Nephron (organoid): ENCODE results near the gene FANCI.

Source experiments
- H3K27ac Mint-ChIP-seq, 3 experiments: 2 replicates each; pipeline ENCODE4 v1.8.0; 2020; ENCODE audit warnings: mixed read lengths in 3 of 3, mild to moderate bottlenecking in 2 of 3, moderate library complexity in 1 of 3
- H3K27me3 Mint-ChIP-seq: 2 replicates; pipeline ENCODE4 v1.8.0; 2021; ENCODE audit warnings: low read depth, mild to moderate bottlenecking, moderate library complexity, mixed read lengths
- H3K36me3 Mint-ChIP-seq: 2 replicates; pipeline ENCODE4 v1.8.0; 2020; ENCODE audit warnings: low read depth, mixed read lengths
- H3K4me1 Mint-ChIP-seq: 2 replicates; pipeline ENCODE4 v1.8.0; 2020; ENCODE audit warnings: mixed read lengths
- H3K4me3 Mint-ChIP-seq, 3 experiments: 2 replicates each; pipeline ENCODE4 v1.8.0; 2020; ENCODE audit warnings: mild to moderate bottlenecking in 3 of 3, mixed read lengths in 3 of 3, moderate library complexity in 2 of 3
- H3K9me3 Mint-ChIP-seq: 2 replicates; pipeline ENCODE4 v1.8.0; 2020; ENCODE audit warnings: mixed read lengths
- TF ChIP-seq, protein P1 (sequence below), 3 experiments: fragments of 200-600 bp; sonication (generic); IDR thresholded peaks; one replicate each; pipeline ENCODE4 v1.5.0; 2021; ENCODE audit warnings: antibody characterized with exemption in 3 of 3; ENCODE audit not compliant: unreplicated experiment in 3 of 3

The FANCI gene

DNA sequence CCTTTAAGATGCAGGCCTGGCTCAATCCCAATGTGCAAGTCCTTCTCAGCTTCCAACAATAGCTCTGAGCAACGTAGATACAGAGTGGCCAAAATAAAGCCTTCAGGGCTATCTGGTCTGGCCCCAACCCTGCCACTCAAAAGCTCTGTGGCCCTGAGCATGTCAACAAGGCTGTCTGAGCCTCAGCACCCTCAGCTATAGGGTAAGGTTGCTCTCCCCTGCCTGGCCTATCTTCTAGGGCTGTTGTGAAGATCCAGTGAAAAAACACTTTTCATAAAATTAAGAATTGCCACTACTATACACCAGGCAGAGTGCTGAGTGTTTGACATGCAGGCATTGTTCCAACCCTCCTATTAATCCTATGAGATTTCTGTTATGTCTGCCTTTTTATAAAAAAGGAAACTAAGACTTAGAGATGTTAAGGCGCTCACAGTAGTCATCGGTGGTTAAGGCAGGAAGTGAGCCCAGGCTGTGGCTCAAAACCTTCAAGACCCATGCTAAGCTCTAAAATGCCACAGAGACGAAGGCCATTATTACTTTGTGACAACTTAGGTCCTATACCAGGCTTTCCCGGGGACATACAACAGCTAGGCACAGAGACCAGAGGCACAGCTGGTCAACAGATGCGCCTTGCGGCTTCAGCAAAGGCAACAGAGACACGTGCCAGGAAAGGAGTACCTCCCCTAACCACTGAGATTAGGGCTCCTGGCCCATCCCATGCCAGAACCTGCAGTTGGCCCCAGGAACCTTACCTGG lies 85.7 kb downstream of the FANCI start:
- Mint-ChIP-seq H3K4me1 (peaks cover 33% of the 10 kb centered on the region), H3K4me3 (peak overlapping the region; percentile 37 to 68 (median 49)), H3K36me3 (peaks cover 73% of the 10 kb centered on the region), H3K9me3 (no peaks in the 10 kb centered on the region), H3K27me3 (no peaks in the 10 kb centered on the region), H3K27ac (no peak overlapping the region)
- TF ChIP-seq, protein P1, sequence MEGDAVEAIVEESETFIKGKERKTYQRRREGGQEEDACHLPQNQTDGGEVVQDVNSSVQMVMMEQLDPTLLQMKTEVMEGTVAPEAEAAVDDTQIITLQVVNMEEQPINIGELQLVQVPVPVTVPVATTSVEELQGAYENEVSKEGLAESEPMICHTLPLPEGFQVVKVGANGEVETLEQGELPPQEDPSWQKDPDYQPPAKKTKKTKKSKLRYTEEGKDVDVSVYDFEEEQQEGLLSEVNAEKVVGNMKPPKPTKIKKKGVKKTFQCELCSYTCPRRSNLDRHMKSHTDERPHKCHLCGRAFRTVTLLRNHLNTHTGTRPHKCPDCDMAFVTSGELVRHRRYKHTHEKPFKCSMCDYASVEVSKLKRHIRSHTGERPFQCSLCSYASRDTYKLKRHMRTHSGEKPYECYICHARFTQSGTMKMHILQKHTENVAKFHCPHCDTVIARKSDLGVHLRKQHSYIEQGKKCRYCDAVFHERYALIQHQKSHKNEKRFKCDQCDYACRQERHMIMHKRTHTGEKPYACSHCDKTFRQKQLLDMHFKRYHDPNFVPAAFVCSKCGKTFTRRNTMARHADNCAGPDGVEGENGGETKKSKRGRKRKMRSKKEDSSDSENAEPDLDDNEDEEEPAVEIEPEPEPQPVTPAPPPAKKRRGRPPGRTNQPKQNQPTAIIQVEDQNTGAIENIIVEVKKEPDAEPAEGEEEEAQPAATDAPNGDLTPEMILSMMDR (IDR thresholded peaks at IDR 0.05; ENCODE audit: unreplicated experiment in 3 of 3): no peak

DNA sequence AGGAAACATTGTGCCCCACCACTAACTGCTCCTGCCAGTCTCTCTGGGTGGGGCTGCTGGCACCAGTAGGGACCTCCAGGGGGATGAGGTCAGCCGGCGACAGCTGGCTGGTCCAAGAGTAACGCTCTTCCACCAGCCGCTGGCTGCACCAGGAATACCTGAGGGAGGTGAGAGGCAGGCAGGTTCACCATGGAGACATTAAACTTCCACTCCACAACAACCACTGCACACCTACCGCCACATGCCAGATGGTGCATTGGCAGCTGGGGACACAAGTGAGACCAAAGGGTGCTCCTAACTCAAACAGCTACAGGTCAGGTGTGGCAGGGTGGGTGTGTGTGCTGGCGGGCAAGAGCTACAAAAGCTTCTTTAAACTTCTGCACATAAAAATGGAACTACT lies 86.3 kb downstream of the FANCI start:
- Mint-ChIP-seq H3K36me3 (peaks cover 67% of the 10 kb centered on the region), H3K27ac (no peak overlapping the region), H3K9me3 (no peaks in the 10 kb centered on the region), H3K4me3 (peak overlapping the region in 1 of 3 experiments; percentile 83), H3K4me1 (peaks cover 36% of the 10 kb centered on the region), H3K27me3 (peaks cover 4% of the 10 kb centered on the region)
- TF ChIP-seq, protein P1 (IDR thresholded peaks at IDR 0.05; ENCODE audit: unreplicated experiment in 3 of 3): no peak

DNA sequence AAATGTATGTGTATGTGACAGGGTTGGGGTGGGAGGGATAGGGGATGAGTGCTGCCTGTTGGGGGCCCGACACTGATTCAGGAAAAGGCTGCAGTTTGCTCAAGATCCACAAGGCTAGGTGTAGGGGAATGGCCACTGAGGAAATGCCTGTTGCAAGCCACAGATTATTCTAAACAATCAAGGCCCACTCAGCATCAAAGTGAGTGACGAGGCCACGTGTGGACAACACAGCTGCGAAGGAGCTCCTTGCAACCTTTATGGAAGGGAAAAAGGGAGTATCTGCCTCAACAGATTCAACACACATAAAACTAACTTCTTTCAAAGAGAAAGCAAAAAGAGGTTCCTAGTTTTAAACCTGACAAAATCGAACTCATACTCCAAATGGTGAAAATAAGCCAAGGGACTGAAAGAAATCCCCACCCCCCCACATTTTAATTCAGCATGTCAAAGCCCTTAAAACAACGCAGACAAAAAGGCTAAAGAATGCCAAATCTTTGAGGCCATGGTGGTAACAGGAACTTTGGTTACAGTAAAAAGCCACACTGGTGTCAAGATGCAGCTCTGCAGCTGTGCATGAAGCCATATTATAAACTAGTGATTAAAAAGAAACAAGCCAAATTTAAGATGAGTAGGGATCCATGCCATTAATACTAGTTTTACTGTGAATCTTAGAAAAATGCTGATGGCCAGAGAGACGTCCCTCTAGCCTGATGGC lies 87.3 kb downstream of the FANCI start:
- Mint-ChIP-seq H3K36me3 (peaks cover 60% of the 10 kb centered on the region), H3K27ac (peak overlapping the region in 1 of 3 experiments; percentile 50), H3K27me3 (peaks cover 9% of the 10 kb centered on the region), H3K4me3 (peak overlapping the region; percentile 61 to 83 (median 82)), H3K9me3 (no peaks in the 10 kb centered on the region), H3K4me1 (peaks cover 41% of the 10 kb centered on the region)
- TF ChIP-seq, protein P1 (IDR thresholded peaks at IDR 0.05; ENCODE audit: unreplicated experiment in 3 of 3): no peak

DNA sequence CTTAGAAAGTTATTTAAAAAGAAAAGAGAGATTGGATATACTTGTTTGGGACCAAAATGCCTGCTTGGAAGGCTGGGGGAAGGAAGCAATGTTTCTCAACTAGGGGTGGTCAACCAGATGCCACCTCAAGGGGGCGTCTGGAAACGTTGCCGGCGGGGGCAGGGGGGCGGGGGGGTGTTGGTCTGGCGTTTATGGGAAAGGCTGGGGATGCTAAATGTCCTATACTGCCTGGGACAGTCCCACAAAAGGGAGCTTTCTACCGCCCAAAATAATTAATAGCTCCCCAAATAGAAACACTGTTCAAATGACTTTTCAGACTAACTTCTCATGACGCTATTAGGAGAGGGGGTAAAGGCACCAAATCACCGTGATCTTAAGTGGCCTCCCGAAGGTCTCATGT lies 88.7 kb downstream of the FANCI start:
- Mint-ChIP-seq H3K9me3 (no peaks in the 10 kb centered on the region), H3K27ac (peak overlapping the region in 2 of 3 experiments; percentile 32 to 35), H3K27me3 (peaks cover 19% of the 10 kb centered on the region), H3K4me3 (peak overlapping the region; percentile 75 to 83 (median 82)), H3K4me1 (peaks cover 41% of the 10 kb centered on the region), H3K36me3 (peaks cover 48% of the 10 kb centered on the region)
- TF ChIP-seq, protein P1 (IDR thresholded peaks at IDR 0.05; ENCODE audit: unreplicated experiment in 3 of 3): peak in 2 of 3 experiments; percentile 38 to 44

DNA sequence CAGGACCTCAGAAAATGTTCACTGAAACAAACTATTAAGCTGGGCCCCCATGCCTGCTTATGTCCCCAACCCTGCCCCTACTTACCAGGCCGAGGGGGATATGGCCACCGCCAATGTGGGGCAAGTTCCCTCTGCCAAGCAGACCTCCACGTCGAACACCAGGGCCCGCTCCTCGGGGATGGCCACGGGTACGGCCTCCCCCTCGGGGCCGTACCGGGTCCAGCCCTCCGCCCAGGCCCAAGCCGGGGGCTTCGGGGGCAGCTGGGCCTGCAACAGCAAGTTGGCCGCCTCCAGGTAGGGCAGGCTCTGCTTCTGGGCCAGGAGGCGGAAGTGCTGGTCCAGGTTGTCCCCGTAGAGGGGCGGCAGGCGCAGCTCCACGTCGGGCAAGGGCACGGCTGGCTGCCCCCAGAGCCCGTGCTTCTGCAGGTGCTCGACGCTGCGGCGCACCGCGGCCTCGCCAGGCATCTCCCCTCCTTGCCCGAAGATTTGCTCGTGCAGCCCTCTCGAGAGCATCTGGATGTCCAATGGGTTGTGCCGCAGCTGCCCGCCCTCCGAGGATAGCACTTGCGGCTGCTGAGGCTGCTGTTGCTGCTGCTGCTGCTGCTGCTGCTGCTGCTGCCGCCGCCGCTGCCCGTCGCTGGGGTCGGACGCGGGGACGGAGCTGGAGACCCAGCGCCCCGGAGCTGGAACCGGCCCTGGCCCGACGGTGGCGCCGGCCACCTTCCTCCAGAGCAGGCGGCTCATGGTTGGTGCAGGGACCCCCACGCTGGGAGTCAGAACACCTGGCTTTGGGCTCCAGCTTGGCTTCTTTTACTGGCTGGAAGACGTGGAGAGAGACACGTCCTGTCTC lies 89.5 kb downstream of the FANCI start:
- no peaks in the 10 kb centered on the region for H3K9me3 Mint-ChIP-seq
- peak overlapping the region in 2 of 3 experiments; percentile 31 to 41 for H3K27ac Mint-ChIP-seq
- H3K36me3 Mint-ChIP-seq: peaks cover 41% of the 10 kb centered on the region
- peaks cover 21% of the 10 kb centered on the region for H3K27me3 Mint-ChIP-seq
- peak overlapping the region; percentile 77 to 86 (median 82) for H3K4me3 Mint-ChIP-seq
- peaks cover 41% of the 10 kb centered on the region for H3K4me1 Mint-ChIP-seq
- TF ChIP-seq, protein P1 (IDR thresholded peaks at IDR 0.05; ENCODE audit: unreplicated experiment in 3 of 3): no peak
